HepG2 (cell line): ENCODE data around the gene PYGO2. TPM values are rescaled to one million over a fixed set of nuclear protein-coding genes. Genes with fewer than 3 reads are reported as not detected.
A peak's percentile ranks its signal among the peaks of the same experiment; 100 is the strongest.

Experiments
- ATF7-NPFF ChIP-seq: sonication (generic); formaldehyde crosslinking; IDR thresholded peaks from 2 replicates; pipeline ENCODE4 v1.8.1; 2023; ENCODE audit warnings: mild to moderate bottlenecking, low read depth, missing genetic modification reagents, moderate library complexity
- CEBPG ChIP-seq: IDR thresholded peaks from 2 replicates; pipeline ENCODE4 v1.6.1; 2016
- FIP1L1 ChIP-seq: fragments of 200-400 bp; formaldehyde crosslinking; IDR thresholded peaks from 2 replicates; pipeline ENCODE4 v1.6.1; 2018; ENCODE audit warnings: low read depth, mild to moderate bottlenecking, low read length, moderate library complexity, borderline replicate concordance; ENCODE audit not compliant: insufficient read depth
- GATAD2A ChIP-seq: IDR thresholded peaks from 2 replicates; pipeline ENCODE4 v1.6.1; 2016
- JUNB ChIP-seq: sonication (generic); formaldehyde crosslinking; IDR thresholded peaks from 2 replicates; pipeline ENCODE4 v1.8.0; 2022; ENCODE audit warnings: missing genetic modification reagents, mild to moderate bottlenecking, borderline replicate concordance
- MAFF ChIP-seq: IDR thresholded peaks from 2 replicates; pipeline ENCODE4 v1.6.1; 2011; ENCODE audit warnings: low read depth, low read length, improper control_type of control experiment
- NFE2 ChIP-seq: sonication (generic); formaldehyde crosslinking; IDR thresholded peaks from 2 replicates; pipeline ENCODE4 v1.4.0; 2020; ENCODE audit warnings: missing genetic modification reagents
- PBX3 ChIP-seq: sonication (generic); formaldehyde crosslinking; IDR thresholded peaks from 2 replicates; pipeline ENCODE4 v1.8.1; 2023; ENCODE audit warnings: missing genetic modification reagents, inconsistent platforms, borderline replicate concordance
- SMAD1 ChIP-seq: sonication (generic); formaldehyde crosslinking; IDR thresholded peaks from 2 replicates; pipeline ENCODE4 v1.4.0; 2020; ENCODE audit warnings: missing genetic modification reagents, low read depth, mild to moderate bottlenecking, borderline replicate concordance
- SP140L ChIP-seq: sonication (generic); formaldehyde crosslinking; IDR thresholded peaks from 2 replicates; pipeline ENCODE4 v1.4.0; 2020; ENCODE audit warnings: missing genetic modification reagents, borderline replicate concordance
- THAP11 ChIP-seq: IDR thresholded peaks from 2 replicates; pipeline ENCODE4 v1.6.1; 2016; ENCODE audit warnings: missing biosample characterization, missing genetic modification reagents
- XRCC5 ChIP-seq: fragments of 200-400 bp; formaldehyde crosslinking; optimal IDR thresholded peaks from 2 replicates; pipeline ENCODE3; 2017; ENCODE audit warnings: mild to moderate bottlenecking, low read length
- ZBTB46 ChIP-seq: sonication (generic); formaldehyde crosslinking; IDR thresholded peaks from 2 replicates; pipeline ENCODE4 v1.4.0; 2020; ENCODE audit warnings: mild to moderate bottlenecking, missing genetic modification reagents, borderline replicate concordance
- ZNF282 ChIP-seq: fragments of 450-650 bp; IDR thresholded peaks from 2 replicates; pipeline ENCODE4 v1.6.1; 2018; ENCODE audit not compliant: partially characterized antibody
- ZNF296 ChIP-seq: sonication (generic); formaldehyde crosslinking; conservative IDR thresholded peaks from 2 replicates; pipeline ENCODE4 v1.5.0; 2020; ENCODE audit warnings: mild to moderate bottlenecking, missing genetic modification reagents
- ZNF33B ChIP-seq: sonication (generic); formaldehyde crosslinking; IDR thresholded peaks from 2 replicates; pipeline ENCODE4 v1.5.1; 2020; ENCODE audit warnings: mild to moderate bottlenecking, missing genetic modification reagents
- ZNF552 ChIP-seq: sonication (generic); formaldehyde crosslinking; IDR thresholded peaks from 2 replicates; pipeline ENCODE4 v1.9.0; 2022; ENCODE audit warnings: missing genetic modification reagents, mild to moderate bottlenecking, borderline replicate concordance
- ZNF569 ChIP-seq: sonication (generic); formaldehyde crosslinking; IDR thresholded peaks from 2 replicates; pipeline ENCODE4 v1.5.0; 2020; ENCODE audit warnings: mild to moderate bottlenecking, missing genetic modification reagents, moderate library complexity, borderline replicate concordance
- ZNF775 ChIP-seq: sonication (generic); formaldehyde crosslinking; IDR thresholded peaks from 2 replicates; pipeline ENCODE4 v1.4.0; 2020; ENCODE audit warnings: missing genetic modification reagents, mild to moderate bottlenecking, moderate library complexity, borderline replicate concordance
- ZNF816 ChIP-seq: sonication (generic); formaldehyde crosslinking; IDR thresholded peaks from 2 replicates; pipeline ENCODE4 v1.8.0; 2022; ENCODE audit warnings: missing genetic modification reagents, mild to moderate bottlenecking, borderline replicate concordance
- ZNF841 ChIP-seq: sonication (generic); formaldehyde crosslinking; IDR thresholded peaks from 2 replicates; pipeline ENCODE4 v1.8.1; 2023; ENCODE audit warnings: missing genetic modification reagents, borderline replicate concordance
- ZSCAN20 ChIP-seq: sonication (generic); formaldehyde crosslinking; IDR thresholded peaks from 2 replicates; pipeline ENCODE4 v1.4.0; 2020; ENCODE audit warnings: missing genetic modification reagents, mild to moderate bottlenecking, borderline replicate concordance
- polyA plus RNA-seq, 8 experiments: library from polyadenylated mRNA; depleted of rRNA in 3 of 8; stranded (reverse) in 7 of 8; unstranded in 1 of 8; fragments of >200 nt; fragmentation: Illumina TruSeq in 4 of 8; extraction: Trizol in 4 of 8; gene quantifications; 2 replicates each; pipeline versions ENCODE4 v1.2.1 to v1.2.3, GENCODE V29; 2011 to 2016; ENCODE audit warnings: low read depth in 4 of 8, missing spikeins in 1 of 8, mixed read lengths in 1 of 8; ENCODE audit not compliant: insufficient read depth in 1 of 8
- total RNA-seq, 5 experiments: library from RNA; depleted of rRNA; stranded (reverse); fragments of >200 nt; fragmentation: Illumina TruSeq; extraction: Trizol; gene quantifications; 2 replicates each; pipeline ENCODE4 v1.2.3, GENCODE V29; 2016; ENCODE audit warnings: low read depth in 1 of 5
- TF ChIP-seq, protein P1 (sequence below): sonication (generic); formaldehyde crosslinking; IDR thresholded peaks from 2 replicates; pipeline ENCODE4 v1.9.0; 2021; ENCODE audit warnings: missing genetic modification reagents, mild to moderate bottlenecking, borderline replicate concordance
- TF ChIP-seq, protein P2 (sequence below): sonication (generic); formaldehyde crosslinking; IDR thresholded peaks from 2 replicates; pipeline ENCODE4 v1.4.0; 2020; ENCODE audit warnings: missing genetic modification reagents

The PYGO2 gene
- total and polyA plus RNA-seq, 2 of the 13 experiments (the other 11 are each of a cell fraction or from before 2014, with no cell fraction given), result 20.3 to 21.8 TPM

GRCh38 chr1:155001675-155002463 is 40.3 kb upstream of the PYGO2 start (continued):
- TF ChIP-seq ZBTB46 (no peak), ZSCAN20 (CRISPR knock-in tag) (no peak), ZNF282 (no peak), ZNF841 (CRISPR knock-in tag) (no peak), FIP1L1 (no peak), SP140L (CRISPR knock-in tag) (no peak), ZNF33B (no peak), ATF7-NPFF (CRISPR knock-in tag) (no peak), GATAD2A (0 out of 2 replicates have a peak, but pooled peaks have one; percentile 0), PBX3 (no peak), ZNF816 (no peak), JUNB (CRISPR knock-in tag) (no peak), CEBPG (no peak), ZNF552 (CRISPR knock-in tag) (no peak), MAFF (no peak), NFE2 (no peak), ZNF296 (CRISPR knock-in tag) (no peak), THAP11 (CRISPR knock-in tag) (no peak), ZNF775 (CRISPR knock-in tag) (no peak), ZNF569 (no peak), XRCC5 (no peak), SMAD1 (CRISPR knock-in tag) (no peak)
- TF ChIP-seq, protein P1, sequence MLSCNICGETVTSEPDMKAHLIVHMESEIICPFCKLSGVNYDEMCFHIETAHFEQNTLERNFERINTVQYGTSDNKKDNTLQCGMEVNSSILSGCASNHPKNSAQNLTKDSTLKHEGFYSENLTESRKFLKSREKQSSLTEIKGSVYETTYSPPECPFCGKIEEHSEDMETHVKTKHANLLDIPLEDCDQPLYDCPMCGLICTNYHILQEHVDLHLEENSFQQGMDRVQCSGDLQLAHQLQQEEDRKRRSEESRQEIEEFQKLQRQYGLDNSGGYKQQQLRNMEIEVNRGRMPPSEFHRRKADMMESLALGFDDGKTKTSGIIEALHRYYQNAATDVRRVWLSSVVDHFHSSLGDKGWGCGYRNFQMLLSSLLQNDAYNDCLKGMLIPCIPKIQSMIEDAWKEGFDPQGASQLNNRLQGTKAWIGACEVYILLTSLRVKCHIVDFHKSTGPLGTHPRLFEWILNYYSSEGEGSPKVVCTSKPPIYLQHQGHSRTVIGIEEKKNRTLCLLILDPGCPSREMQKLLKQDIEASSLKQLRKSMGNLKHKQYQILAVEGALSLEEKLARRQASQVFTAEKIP, result no peak
- TF ChIP-seq, protein P2, sequence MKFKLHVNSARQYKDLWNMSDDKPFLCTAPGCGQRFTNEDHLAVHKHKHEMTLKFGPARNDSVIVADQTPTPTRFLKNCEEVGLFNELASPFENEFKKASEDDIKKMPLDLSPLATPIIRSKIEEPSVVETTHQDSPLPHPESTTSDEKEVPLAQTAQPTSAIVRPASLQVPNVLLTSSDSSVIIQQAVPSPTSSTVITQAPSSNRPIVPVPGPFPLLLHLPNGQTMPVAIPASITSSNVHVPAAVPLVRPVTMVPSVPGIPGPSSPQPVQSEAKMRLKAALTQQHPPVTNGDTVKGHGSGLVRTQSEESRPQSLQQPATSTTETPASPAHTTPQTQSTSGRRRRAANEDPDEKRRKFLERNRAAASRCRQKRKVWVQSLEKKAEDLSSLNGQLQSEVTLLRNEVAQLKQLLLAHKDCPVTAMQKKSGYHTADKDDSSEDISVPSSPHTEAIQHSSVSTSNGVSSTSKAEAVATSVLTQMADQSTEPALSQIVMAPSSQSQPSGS (CRISPR knock-in tag), result no peak
